NCI-H2081 treated with DMSO at 0.1 percent for 48 hours (cell line): ENCODE data around the gene OR51T1.

Experiments
- DNase-seq: peaks from one replicate; lab custom pipeline; 2025; lab: John Stamatoyannopoulos, UW

OR51T1 gene

GRCh38 chr11:4926608-4927007, 44.9 kb downstream of the OR51T1 start:
- no peak for DNase-seq
